Sigmoid colon (tissue), 7 donors: ENCODE measurements around the gene SLFN14. TPM values are rescaled to one million over a fixed set of nuclear protein-coding genes. Genes with fewer than 3 reads are reported as not detected.

ENCODE experiments used
- DNase-seq: peaks from one replicate; pipeline ENCODE4 v3.0.0-alpha.2; 2019
- H3K27ac ChIP-seq, 4 donors: fragments of 200-600 bp; sonication (generic); one replicate each; pipeline ENCODE4 v1.5.1; 2016 to 2019; ENCODE audit warnings: mild to moderate bottlenecking in 1 of 4
- H3K27me3 ChIP-seq, 3 donors: fragments of 200-600 bp; sonication (generic); one replicate each; pipeline ENCODE4 v1.5.1; 2019; ENCODE audit warnings: mild to moderate bottlenecking in 1 of 3
- H3K36me3 ChIP-seq, 4 donors: fragments of 200-600 bp; sonication (generic); one replicate each; pipeline ENCODE4 v1.5.1; 2016 to 2019
- H3K4me1 ChIP-seq, 4 donors: fragments of 200-600 bp; sonication (generic); one replicate each; pipeline ENCODE4 v1.5.1; 2017 to 2019
- H3K4me3 ChIP-seq, 4 donors: fragments of 200-600 bp; sonication (generic); one replicate each; pipeline ENCODE4 v1.5.1; 2017 to 2019; ENCODE audit warnings: mild to moderate bottlenecking in 2 of 4, moderate library complexity in 1 of 4
- H3K9me3 ChIP-seq, 4 donors: fragments of 200-600 bp in 3 of 4; sonication (generic) in 3 of 4; one replicate each; pipeline versions ENCODE4 v1.5.1 to v1.6.1; 2013 to 2019
- EP300 ChIP-seq, 4 donors: sonication (generic); formaldehyde crosslinking; IDR thresholded peaks; one replicate each; pipeline ENCODE4 v1.6.1; 2017; ENCODE audit warnings: antibody characterized with exemption in 4 of 4
- POLR2A ChIP-seq, 2 donors: fragments of 450-650 bp; IDR thresholded peaks; one replicate each; pipeline ENCODE4 v1.6.1; 2016; ENCODE audit warnings: antibody characterized with exemption in 2 of 2, mild to moderate bottlenecking in 2 of 2, moderate library complexity in 2 of 2
- POLR2AphosphoS5 ChIP-seq, 4 donors: sonication (generic); formaldehyde crosslinking; IDR thresholded peaks; one replicate each; pipeline ENCODE4 v1.6.1; 2017; ENCODE audit warnings: antibody characterized with exemption in 4 of 4
- WGBS, 2 donors: extraction: QIAGEN DNeasy Blood & Tissue Kit; methylation state at CpG; one replicate each; pipeline ENCODE4 v1.1.7; 2013; 5-methylcytosine and 5-hydroxymethylcytosine counted together
- intact Hi-C: fragments of 100-400 bp; cut with DNase I; formaldehyde crosslinking; loops from one replicate; pipeline ENCODE4 v1.15.1; 2023
- polyA plus RNA-seq, 3 donors: library from polyadenylated mRNA; stranded (reverse); fragments of 200-250 nt; gene quantifications; one replicate each; pipeline ENCODE4 v1.2.3, GENCODE V29; 2013
- total RNA-seq, 4 donors: library from RNA; depleted of rRNA; stranded (reverse); fragments of >200 nt; gene quantifications; one replicate each; pipeline ENCODE4 v1.1.0, GENCODE V29; 2016
- TF ChIP-seq, protein P1 (sequence below), 4 experiments: fragments of 450-650 bp in 3 of 4; fragments of 200-600 bp in 1 of 4; IDR thresholded peaks; one replicate each; pipeline ENCODE4 v1.5.1; 2016 to 2019; ENCODE audit warnings: antibody characterized with exemption in 4 of 4, mild to moderate bottlenecking in 3 of 4, moderate library complexity in 2 of 4
- donor health status: healthy with polysubstance abuse.
- donor health status: Bipolar disorder and iron deficiency.
- donor health status: healthy.

Gene SLFN14
- total and polyA plus RNA-seq, 7 donors: not detected

DNA sequence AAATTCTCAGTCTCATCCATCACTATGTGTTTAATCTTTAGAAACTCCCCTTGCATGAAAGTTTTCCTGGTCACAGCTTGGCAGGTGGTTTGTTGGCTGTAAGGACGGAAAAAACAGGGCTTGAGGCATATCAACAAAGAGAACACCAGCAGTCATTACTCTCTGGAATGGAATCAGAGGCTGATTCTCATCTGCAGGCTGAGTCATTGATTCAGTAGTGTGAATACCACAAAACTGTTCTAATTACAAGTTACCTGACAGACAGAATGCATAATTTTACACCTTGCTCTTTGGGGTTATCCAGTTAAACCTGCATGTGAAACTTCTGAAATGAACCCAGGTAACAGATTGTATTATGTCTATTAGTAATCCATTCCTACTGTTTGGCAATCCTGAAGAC lies 11.6 kb downstream of the SLFN14 start:
- intact Hi-C loops: no loop called here
- WGBS, 2 donors: 38 to 60% methylated on average over 1 of the region's 1 CpG
- no peaks in the 10 kb centered on the region for H3K4me1 ChIP-seq
- no peaks in the 10 kb centered on the region for H3K36me3 ChIP-seq
- TF ChIP-seq POLR2A (IDR thresholded peaks at IDR 0.05) (no peak), EP300 (IDR thresholded peaks at IDR 0.05) (no peak), POLR2AphosphoS5 (IDR thresholded peaks at IDR 0.05) (no peak)
- TF ChIP-seq, protein P1, sequence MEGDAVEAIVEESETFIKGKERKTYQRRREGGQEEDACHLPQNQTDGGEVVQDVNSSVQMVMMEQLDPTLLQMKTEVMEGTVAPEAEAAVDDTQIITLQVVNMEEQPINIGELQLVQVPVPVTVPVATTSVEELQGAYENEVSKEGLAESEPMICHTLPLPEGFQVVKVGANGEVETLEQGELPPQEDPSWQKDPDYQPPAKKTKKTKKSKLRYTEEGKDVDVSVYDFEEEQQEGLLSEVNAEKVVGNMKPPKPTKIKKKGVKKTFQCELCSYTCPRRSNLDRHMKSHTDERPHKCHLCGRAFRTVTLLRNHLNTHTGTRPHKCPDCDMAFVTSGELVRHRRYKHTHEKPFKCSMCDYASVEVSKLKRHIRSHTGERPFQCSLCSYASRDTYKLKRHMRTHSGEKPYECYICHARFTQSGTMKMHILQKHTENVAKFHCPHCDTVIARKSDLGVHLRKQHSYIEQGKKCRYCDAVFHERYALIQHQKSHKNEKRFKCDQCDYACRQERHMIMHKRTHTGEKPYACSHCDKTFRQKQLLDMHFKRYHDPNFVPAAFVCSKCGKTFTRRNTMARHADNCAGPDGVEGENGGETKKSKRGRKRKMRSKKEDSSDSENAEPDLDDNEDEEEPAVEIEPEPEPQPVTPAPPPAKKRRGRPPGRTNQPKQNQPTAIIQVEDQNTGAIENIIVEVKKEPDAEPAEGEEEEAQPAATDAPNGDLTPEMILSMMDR (IDR thresholded peaks at IDR 0.05): no peak
- H3K27ac ChIP-seq: no peak overlapping the region
- DNase-seq: no peak
- H3K27me3 ChIP-seq: peaks cover 0 to 13% (median 0%) of the 10 kb centered on the region in 3 donors
- no peaks in the 10 kb centered on the region for H3K9me3 ChIP-seq
- H3K4me3 ChIP-seq: no peak overlapping the region

DNA sequence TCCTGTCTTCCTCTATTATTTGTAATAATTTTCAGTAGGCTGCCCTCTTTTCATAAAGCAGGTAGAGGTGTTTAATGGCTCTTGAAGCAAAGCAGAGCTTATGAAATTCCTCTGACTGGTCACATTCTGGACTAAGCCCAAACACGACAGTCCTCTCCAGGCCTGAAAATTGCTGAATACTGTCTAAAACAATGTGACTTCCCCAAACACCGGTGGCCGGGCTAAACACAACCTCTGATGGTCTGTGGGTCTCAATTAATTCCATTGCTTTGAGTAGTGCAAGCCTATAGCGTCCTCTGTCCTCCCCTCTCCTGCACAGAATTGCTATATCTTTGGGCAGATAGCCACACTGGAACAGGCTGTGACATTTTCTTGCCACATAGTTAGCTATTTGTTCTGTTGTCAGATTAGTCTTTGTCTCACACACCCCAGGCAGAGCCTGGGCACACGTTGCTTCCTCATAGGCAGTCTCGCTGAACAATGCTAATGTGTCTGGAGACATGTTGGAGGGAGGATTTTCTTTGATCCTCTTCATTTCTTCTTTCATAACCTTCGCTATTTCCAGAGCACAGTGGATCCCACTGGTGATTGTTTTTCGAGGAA lies 12.3 kb downstream of the SLFN14 start:
- Histone ChIP-seq H3K27me3 (peaks cover 0 to 13% (median 0%) of the 10 kb centered on the region in 3 donors), H3K9me3 (no peaks in the 10 kb centered on the region), H3K4me3 (no peak overlapping the region), H3K4me1 (no peaks in the 10 kb centered on the region), H3K27ac (no peak overlapping the region), H3K36me3 (no peaks in the 10 kb centered on the region)
- no peak for TF ChIP-seq POLR2A (IDR thresholded peaks at IDR 0.05)
- TF ChIP-seq, protein P1 (IDR thresholded peaks at IDR 0.05): no peak
- TF ChIP-seq POLR2AphosphoS5 (IDR thresholded peaks at IDR 0.05): no peak
- TF ChIP-seq EP300 (IDR thresholded peaks at IDR 0.05): no peak
- 66 to 75% methylated on average over 8 of the region's 8 CpGs for WGBS, 2 donors
- intact Hi-C loops: no loop called here
- no peak for DNase-seq

DNA sequence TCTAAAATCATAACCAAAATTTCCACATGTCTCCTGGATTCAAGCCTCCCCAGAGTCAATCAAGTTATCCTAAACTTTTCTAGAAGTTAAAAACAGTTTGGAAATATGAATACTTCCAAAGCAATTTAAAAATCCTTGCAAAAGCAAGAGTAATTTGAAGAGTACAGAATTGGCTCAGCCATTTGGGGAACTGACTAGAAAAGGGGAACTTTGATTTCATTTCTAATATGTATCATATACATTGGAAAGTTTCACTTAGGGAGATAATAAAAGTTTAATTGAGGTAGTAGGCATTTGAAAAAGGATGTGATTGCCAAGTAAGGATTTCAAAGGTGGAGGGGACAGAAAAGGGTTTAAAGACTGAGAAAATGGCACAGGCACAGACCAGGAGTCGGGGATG lies 14.1 kb downstream of the SLFN14 start:
- Histone ChIP-seq H3K27ac (no peak overlapping the region), H3K27me3 (peaks cover 0 to 12% (median 0%) of the 10 kb centered on the region in 3 donors), H3K4me3 (no peak overlapping the region), H3K36me3 (no peaks in the 10 kb centered on the region), H3K4me1 (peaks cover 0 to 2% (median 0%) of the 10 kb centered on the region in 4 donors), H3K9me3 (no peaks in the 10 kb centered on the region)
- intact Hi-C loops: no loop called here
- DNase-seq: no peak
- TF ChIP-seq POLR2A (IDR thresholded peaks at IDR 0.05) (no peak), POLR2AphosphoS5 (IDR thresholded peaks at IDR 0.05) (no peak), EP300 (IDR thresholded peaks at IDR 0.05) (no peak)
- TF ChIP-seq, protein P1 (IDR thresholded peaks at IDR 0.05): no peak
- 70 to 78% methylated on average over 1 of the region's 1 CpG for WGBS, 2 donors

DNA sequence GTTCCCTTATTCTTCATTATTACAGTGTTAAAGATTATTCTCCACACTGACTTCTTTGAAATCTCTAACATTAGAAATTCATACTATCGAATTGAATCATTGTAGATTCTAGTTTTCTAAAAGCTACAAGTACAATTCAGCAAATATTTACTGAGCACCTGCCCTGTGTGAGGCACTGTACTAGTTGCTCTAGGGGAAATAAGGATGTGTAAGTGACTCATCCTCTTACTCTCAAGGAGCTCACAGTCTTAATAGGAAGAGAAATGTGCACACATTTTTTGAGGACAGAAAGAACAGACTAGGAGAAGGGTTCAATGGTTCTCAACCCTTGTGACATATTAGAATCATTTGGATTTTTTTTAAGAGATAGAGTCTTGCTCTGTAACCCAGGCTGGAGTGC lies 15.5 kb downstream of the SLFN14 start:
- H3K9me3 ChIP-seq: no peaks in the 10 kb centered on the region
- DNase-seq: no peak
- no peak overlapping the region for H3K27ac ChIP-seq
- no peak for TF ChIP-seq POLR2A (IDR thresholded peaks at IDR 0.05)
- TF ChIP-seq EP300 (IDR thresholded peaks at IDR 0.05): no peak
- TF ChIP-seq, protein P1 (IDR thresholded peaks at IDR 0.05): no peak
- TF ChIP-seq POLR2AphosphoS5 (IDR thresholded peaks at IDR 0.05): no peak
- H3K4me1 ChIP-seq: peaks cover 0 to 10% (median 0%) of the 10 kb centered on the region in 4 donors
- H3K36me3 ChIP-seq: no peaks in the 10 kb centered on the region
- H3K4me3 ChIP-seq: no peak overlapping the region
- WGBS, 2 donors: 40 to 91% methylated on average over 1 of the region's 1 CpG
- intact Hi-C loops: no loop called here
- peaks cover 0 to 8% (median 0%) of the 10 kb centered on the region in 3 donors for H3K27me3 ChIP-seq

DNA sequence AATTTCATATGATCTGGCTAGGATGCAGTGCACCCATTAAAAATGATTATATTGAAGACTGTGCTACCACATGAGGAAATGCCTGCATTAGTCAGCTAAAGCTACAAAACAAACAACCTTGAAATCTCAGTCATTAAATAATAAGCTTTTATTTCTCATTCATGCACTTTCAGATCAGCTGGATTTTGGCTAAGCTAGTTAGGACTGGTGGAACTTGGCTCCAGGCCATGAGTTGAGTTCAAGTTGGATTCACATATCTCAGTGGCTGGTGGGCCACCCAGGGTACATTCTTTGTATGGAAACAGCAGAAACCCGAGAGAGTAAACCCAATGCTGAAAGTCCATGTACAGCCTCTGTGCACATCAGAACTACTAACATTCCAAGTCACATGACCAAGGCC lies 16.8 kb downstream of the SLFN14 start:
- no peaks in the 10 kb centered on the region for H3K36me3 ChIP-seq
- H3K4me3 ChIP-seq: no peak overlapping the region
- peaks cover 0 to 21% (median 0%) of the 10 kb centered on the region in 4 donors for H3K4me1 ChIP-seq
- no peak overlapping the region for H3K27ac ChIP-seq
- TF ChIP-seq POLR2AphosphoS5 (IDR thresholded peaks at IDR 0.05) (no peak), EP300 (IDR thresholded peaks at IDR 0.05) (no peak), POLR2A (IDR thresholded peaks at IDR 0.05) (no peak)
- TF ChIP-seq, protein P1 (IDR thresholded peaks at IDR 0.05): no peak
- intact Hi-C loops: no loop called here
- H3K27me3 ChIP-seq: peaks cover 0 to 4% (median 0%) of the 10 kb centered on the region in 3 donors
- DNase-seq: no peak
- 76 to 78% methylated on average over 1 of the region's 1 CpG for WGBS, 2 donors
- H3K9me3 ChIP-seq: no peaks in the 10 kb centered on the region
